ENCODE data around the gene ART1.
A peak's percentile ranks its signal among the peaks of the same experiment; 100 is the strongest.
"Not testable (repeated sequence)": the region's sequence is repeated elsewhere in the genome, so short reads cannot be mapped to it uniquely, and the experiment has no call there.

Gene ART1

DNA sequence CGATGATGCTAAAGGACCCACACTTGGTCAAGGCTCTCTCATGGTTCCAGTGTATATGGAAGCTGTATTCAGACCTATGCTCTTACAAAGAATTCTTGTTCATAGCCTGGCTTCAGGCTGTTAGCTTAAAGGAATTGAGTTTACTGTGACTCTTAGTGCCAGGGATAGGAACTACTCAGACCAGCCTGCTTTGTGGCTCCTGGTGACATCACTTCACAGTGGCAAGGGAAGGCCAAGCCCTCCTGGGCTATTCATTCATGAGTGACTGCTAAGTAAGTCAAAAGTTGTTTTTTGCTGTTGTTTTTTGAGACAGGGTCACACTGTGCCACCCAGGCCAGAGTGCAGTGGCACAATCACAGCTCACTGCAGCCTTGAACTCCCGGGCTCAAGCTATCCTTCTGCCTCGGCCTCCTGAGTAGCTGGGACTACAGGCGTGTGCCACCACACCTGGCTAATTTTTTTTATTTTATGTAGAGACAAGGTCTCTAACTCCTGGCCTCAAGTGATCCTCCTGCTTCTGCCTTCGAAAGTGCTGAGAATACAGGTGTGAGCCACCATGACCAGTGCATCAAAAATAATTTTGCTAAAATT lies 12.8 kb upstream of the ART1 start:
- no peak for DNase-seq

DNA sequence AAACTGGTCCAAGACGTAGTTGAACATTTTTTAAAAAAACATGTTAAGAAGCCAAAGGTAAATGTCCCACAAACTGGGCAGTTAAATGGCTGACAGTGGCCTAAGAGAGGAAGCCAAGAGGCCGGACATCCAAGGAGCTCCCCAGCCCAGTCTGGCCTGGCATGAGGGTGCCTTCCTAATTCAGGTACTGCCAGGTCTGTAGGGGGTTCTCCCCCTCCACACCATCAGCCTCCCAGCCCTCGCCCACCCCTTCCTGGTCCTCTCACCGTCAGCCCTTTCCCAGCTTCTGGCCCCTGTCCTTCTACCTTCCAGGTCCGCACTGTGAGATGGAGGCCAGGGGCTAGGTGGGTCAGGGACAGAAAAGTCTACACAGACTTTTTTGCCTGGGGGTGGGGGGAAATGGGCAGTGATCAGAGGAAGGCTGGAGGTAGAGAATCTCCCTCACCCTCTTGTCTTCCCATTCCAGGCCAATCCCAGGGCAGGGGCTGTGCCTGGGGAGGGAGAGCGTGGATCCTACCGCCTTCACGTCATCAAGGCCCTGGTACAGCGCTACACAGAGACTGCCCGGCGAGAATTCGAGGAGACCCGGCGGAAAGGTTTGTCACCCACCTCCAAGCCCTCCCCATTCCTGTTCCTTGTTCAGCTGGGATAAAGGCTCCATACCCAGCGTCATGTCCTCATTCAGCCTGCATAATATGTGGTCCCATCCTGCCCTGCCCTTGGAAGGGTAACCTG lies 9.1 kb upstream of the ART1 start:
- DNase-seq = no peak

GRCh38 chr11:3637201-3637600 lies 7.7 kb upstream of the ART1 start:
- DNase-seq = no peak

- DNase-seq = no peak
Measured at GRCh38 chr11:3638513-3638912, 6.4 kb upstream of the ART1 start.

DNA sequence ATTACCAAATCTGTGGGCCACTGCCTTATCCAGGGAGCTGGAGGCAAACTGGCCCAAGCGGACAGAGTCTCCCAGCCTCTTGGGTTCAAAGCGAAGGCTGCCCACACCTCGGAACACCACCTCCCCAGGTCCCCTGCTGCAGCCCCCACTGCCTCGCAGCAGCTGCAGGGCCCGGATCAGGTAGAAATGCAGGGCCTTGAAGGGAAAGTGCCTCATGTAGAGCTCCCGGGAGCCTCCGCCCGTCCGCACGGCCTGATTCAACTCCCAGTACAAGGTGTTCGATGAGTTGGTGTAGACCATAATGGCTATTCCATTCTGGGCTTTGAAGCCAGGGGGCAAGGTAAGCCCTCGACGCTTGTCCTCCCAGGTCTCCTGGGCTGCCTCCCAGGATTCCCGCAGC lies 5.1 kb upstream of the ART1 start:
- no peak for DNase-seq

- DNase-seq = no peak
Measured at GRCh38 chr11:3641191-3641590, 3.7 kb upstream of the ART1 start.

DNA sequence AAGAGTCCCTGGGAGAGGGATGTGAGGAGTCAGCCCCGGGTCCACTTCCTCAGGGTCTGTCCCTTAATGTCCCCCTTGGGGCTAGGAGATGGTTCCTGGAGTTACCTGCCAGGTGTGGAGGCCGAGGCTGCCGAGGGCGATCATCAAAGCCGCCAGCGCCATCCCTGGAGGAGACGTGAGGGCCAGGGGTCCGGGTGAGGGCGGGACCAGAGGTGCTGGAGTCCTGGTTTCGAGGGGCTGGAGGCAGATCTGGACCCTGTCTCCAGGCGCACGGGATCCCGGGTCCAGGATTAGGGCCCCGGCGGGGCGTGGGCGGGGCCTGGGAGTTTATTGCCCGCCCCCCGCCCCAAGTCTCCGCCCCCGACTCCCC lies 3.2 kb upstream of the ART1 start, which contains the start of gene ART5:
ART5 (minus strand) TSS at position 292 of the 370 bp plus-strand sequence; CDS start at position 162, 130 bp downstream.
- no peak for DNase-seq

GRCh38 chr11:3642071-3642951 lies 2.6 kb upstream of the ART1 start:
- DNase-seq = peak; percentile 88

DNA sequence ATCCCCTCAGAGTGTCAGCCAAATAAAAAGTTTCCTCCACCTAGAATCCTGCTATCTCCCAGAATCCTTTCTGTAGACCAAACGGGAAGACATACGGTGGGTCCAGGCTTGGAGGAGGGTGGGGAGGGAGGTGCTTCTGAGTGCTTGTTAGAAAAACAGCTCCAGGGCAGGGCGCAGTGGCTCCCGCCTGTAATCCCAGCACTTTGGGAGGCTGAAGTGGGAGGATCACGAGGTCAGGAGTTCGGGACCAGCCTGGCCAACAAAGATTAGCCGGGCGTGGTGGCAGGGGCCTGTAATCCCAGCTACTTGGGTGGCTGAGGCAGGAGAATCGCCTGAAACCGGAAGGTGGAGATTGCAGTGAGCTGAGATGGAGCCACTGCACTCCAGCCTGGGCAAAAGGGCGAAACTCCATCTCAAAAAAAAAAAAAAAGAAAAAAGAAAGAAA lies 1.8 kb upstream of the ART1 start:
- DNase-seq = not testable (repeated sequence)

GRCh38 chr11:3645552-3645951 lies 624 bp downstream of the ART1 start:
- no peak for DNase-seq

GRCh38 chr11:3648843-3649242 lies 3.9 kb downstream of the ART1 start:
- DNase-seq = not testable (repeated sequence)

- not testable (repeated sequence) for DNase-seq
Measured at GRCh38 chr11:3649374-3649773, 4.4 kb downstream of the ART1 start.

DNA sequence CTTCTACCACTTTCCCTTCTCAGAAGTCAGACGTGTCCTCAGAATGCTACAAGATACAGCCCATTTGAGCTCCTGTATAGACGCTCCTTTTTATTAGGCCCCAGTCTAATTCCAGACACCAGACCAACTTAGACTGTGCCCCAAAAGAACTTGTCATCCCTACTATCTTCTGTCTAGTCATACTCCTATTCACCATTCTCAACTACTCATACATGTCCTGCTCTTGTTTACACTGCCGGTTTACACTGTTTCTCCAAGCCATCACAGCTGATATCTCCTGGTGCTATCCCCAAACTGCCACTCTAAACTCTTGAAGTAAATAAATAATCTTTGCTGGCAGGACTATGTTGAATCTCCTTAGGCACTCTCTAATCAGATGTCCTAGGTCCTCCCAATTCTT lies 7.6 kb downstream of the ART1 start:
- DNase-seq = not testable (repeated sequence)

DNA sequence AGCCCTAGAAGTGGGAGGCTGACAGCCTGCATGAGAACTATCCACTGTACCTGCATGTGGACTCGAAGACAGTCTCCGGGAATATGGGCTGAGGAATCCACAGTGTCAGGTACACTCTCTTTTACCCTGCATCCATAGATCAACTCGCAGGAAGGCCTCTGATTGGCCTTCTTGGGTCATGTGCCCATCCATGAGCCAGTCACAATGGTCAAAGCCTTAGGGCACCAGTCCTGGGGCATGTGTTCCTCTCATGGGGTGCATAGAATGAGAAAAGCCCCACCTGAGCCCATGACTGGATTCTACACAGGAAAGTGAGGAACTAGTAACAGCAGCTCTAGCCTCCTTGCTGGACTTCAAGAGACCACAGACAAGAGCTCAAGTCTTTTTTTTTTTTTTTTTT lies 10.6 kb downstream of the ART1 start:
- DNase-seq = no peak

DNA sequence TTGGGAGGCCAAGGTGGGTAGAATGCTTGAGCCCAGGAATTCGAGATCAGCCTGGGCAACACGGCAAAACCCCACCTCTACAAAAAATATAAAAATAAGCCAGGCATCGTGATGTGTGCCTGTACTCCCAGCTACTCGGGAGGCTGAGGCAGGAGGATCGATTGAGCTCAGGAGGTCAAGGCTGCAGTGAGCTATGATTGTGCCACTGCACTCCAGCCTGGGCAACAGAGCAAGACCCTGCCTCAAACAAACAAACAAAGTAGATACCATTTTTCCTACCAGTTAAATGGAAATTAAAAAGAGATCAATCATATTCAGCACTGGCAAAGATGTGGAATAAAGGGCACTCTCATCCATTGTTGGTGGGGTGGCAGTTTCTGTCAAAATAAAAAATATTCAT lies 12.4 kb downstream of the ART1 start:
- DNase-seq = not testable (repeated sequence)

GRCh38 chr11:3658252-3658651 lies 13.3 kb downstream of the ART1 start:
- DNase-seq = no peak

- DNase-seq = no peak
Measured at GRCh38 chr11:3659595-3660515, 14.9 kb downstream of the ART1 start.

DNA sequence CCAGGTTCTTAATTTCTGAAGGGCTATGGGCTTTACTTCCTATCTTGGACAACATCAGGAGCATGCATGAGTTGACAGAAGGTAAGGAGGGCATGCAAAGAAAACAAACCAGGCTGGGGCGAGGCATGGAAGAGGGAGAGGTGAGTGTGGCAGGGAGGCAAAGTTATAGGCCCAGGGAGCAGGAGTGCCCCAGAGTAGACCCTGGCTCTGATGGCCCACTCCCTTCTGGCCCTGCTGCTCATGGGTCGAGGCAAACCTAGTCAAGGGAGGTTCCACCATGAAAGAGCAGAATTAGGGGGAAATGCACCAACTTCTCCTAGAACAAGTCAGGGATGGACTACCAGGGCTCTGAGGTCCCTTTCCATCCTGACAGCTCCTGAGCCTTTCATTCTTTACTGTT lies 16.0 kb downstream of the ART1 start:
- no peak for DNase-seq

GRCh38 chr11:3662856-3663255 lies 17.9 kb downstream of the ART1 start:
- no peak for DNase-seq

- DNase-seq = no peak
Measured at GRCh38 chr11:3664032-3664630, 19.2 kb downstream of the ART1 start.

DNA sequence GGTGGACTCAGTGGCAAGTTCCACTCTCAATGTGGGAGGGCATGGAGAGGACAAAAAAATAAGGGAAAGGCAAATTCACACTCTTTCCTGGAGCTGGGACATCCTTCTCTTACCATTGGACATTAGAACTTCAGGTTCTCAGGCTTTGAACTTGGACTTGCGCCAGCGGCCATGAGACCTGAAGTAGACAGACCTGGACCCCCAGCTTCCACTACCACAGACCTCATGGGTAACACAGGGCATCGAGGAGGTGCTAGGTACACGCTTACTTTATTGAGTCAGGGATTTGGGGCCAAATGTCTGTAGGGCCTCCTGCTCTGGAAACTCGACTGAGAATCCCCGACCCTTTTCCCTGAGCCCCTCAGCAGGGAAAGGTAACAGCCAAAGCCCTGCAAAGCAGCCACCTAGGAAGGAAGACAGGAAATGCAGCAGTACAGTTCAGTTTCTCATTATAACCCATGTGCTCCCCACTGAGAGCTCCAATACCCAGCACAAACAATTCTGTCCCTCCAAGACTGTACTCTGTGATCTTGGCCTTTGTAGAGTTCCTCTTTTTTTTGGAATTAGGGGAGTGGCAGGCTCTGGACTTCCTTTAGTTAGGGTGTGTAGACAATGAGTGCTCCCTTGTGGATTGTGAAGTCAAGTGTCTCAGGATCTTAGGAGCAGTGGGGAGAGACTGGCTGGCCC lies 20.6 kb downstream of the ART1 start:
- DNase-seq = no peak

Measured in EL (cell line).